Glutamatergic neuron (in vitro differentiated cells): ENCODE data around the gene NCAM1. TPM values are rescaled to one million over a fixed set of nuclear protein-coding genes. Genes with fewer than 3 reads are reported as not detected.

Experiments
- DNase-seq: peaks from one replicate; pipeline ENCODE4 v3.0.0; 2022
- H3K27ac Mint-ChIP-seq: one replicate; pipeline ENCODE4 v1.8.0; 2020; ENCODE audit warnings: mild to moderate bottlenecking, mixed read lengths, inconsistent platforms; ENCODE audit not compliant: unreplicated experiment
- H3K27me3 Mint-ChIP-seq: one replicate; pipeline ENCODE4 v1.8.0; 2020; ENCODE audit warnings: mild to moderate bottlenecking, moderate library complexity, mixed read lengths, inconsistent platforms; ENCODE audit not compliant: unreplicated experiment
- H3K36me3 Mint-ChIP-seq: one replicate; pipeline ENCODE4 v1.8.0; 2020; ENCODE audit warnings: mild to moderate bottlenecking, mixed read lengths, inconsistent platforms; ENCODE audit not compliant: unreplicated experiment
- H3K4me1 Mint-ChIP-seq: one replicate; pipeline ENCODE4 v1.8.0; 2020; ENCODE audit warnings: mild to moderate bottlenecking, low read depth, mixed read lengths, inconsistent platforms; ENCODE audit not compliant: unreplicated experiment
- H3K4me3 Mint-ChIP-seq: one replicate; pipeline ENCODE4 v1.8.0; 2020; ENCODE audit warnings: mild to moderate bottlenecking, mixed read lengths, inconsistent platforms; ENCODE audit not compliant: unreplicated experiment
- H3K9me3 Mint-ChIP-seq: one replicate; pipeline ENCODE4 v1.8.0; 2020; ENCODE audit warnings: mild to moderate bottlenecking, moderate library complexity, mixed read lengths, inconsistent platforms; ENCODE audit not compliant: unreplicated experiment
- total RNA-seq: library from RNA; stranded (reverse); fragmentation: NEBNext Ultra II Directional; extraction: Animal tissue kit (Norgen Biotek cat#: 25700); gene quantifications from one replicate; pipeline ENCODE4 v1.2.1, GENCODE V29; 2021; ENCODE audit not compliant: unreplicated experiment
- TF ChIP-seq, protein P1 (sequence below): fragments of 200-600 bp; sonication (generic); IDR thresholded peaks from one replicate; pipeline ENCODE4 v1.5.0; 2021; ENCODE audit not compliant: partially characterized antibody, unreplicated experiment

The NCAM1 gene
- total RNA-seq, 1 donor from 2014 or later = 819 TPM

DNA sequence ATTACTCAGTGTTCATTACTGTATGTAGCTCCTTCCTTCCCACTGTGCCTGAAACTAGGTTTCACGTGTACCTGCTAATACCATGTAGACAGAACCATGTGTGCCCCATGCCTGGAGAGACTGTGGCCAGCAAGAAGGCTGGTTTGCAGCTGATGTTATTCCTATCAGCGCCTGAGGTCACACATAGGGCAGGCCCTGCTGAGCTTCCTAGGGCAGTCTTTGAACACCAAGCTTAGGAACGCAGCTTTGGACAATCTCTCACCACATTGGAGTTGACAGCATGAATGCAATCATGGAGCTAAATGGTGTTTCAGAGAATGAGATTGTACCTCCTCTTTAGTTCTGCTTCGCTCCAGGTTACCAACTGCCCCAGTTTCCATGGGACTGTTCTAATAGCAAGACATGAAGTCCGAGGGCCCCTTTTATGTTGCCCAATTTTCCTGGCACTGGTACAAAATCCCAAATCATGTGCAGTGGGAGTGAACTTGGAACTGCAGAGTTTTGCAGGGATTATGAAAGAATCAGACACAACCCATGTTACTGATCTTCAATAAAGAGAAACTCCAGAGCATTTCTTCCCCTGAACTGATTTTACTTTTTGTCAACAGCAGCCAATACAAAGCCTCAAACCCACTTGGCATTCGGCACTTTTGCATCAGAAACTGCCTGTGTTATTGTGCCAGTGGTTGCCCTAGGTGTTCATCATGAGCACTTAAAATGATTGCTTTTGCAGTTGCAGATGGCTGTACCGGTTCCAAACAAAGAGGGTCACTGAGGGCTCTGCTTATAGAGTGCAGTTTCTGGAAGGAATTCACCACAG is 199.0 kb downstream of the NCAM1 start:
- Mint-ChIP-seq H3K36me3 (peaks cover 6% of the 10 kb centered on the region), H3K4me3 (no peak overlapping the region), H3K4me1 (peaks cover 40% of the 10 kb centered on the region), H3K27ac (no peak overlapping the region), H3K27me3 (peaks cover 8% of the 10 kb centered on the region), H3K9me3 (peaks cover 12% of the 10 kb centered on the region)
- TF ChIP-seq, protein P1, sequence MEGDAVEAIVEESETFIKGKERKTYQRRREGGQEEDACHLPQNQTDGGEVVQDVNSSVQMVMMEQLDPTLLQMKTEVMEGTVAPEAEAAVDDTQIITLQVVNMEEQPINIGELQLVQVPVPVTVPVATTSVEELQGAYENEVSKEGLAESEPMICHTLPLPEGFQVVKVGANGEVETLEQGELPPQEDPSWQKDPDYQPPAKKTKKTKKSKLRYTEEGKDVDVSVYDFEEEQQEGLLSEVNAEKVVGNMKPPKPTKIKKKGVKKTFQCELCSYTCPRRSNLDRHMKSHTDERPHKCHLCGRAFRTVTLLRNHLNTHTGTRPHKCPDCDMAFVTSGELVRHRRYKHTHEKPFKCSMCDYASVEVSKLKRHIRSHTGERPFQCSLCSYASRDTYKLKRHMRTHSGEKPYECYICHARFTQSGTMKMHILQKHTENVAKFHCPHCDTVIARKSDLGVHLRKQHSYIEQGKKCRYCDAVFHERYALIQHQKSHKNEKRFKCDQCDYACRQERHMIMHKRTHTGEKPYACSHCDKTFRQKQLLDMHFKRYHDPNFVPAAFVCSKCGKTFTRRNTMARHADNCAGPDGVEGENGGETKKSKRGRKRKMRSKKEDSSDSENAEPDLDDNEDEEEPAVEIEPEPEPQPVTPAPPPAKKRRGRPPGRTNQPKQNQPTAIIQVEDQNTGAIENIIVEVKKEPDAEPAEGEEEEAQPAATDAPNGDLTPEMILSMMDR = no peak
- no peak for DNase-seq

DNA sequence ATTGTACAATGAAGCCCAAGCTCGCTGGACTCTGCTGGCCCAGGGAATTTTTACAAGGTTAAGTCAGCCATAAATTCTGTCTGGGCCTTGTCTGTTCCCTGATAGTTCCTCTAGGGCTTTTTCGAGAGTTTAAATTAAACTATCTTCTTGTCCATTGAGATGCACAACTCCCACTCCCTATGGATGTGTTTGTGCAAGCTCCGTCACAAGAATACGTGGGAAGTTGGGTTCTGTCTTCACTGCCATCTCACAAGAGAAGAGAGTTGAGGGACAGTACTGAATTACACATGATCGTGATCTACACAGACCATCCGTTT is 199.5 kb downstream of the NCAM1 start:
- peaks cover 40% of the 10 kb centered on the region for H3K4me1 Mint-ChIP-seq
- peaks cover 8% of the 10 kb centered on the region for H3K27me3 Mint-ChIP-seq
- peak overlapping the region; percentile 72 for H3K27ac Mint-ChIP-seq
- H3K36me3 Mint-ChIP-seq = peaks cover 6% of the 10 kb centered on the region
- H3K4me3 Mint-ChIP-seq = peak overlapping the region; percentile 58
- DNase-seq = no peak
- TF ChIP-seq, protein P1 = no peak
- peaks cover 15% of the 10 kb centered on the region for H3K9me3 Mint-ChIP-seq

DNA sequence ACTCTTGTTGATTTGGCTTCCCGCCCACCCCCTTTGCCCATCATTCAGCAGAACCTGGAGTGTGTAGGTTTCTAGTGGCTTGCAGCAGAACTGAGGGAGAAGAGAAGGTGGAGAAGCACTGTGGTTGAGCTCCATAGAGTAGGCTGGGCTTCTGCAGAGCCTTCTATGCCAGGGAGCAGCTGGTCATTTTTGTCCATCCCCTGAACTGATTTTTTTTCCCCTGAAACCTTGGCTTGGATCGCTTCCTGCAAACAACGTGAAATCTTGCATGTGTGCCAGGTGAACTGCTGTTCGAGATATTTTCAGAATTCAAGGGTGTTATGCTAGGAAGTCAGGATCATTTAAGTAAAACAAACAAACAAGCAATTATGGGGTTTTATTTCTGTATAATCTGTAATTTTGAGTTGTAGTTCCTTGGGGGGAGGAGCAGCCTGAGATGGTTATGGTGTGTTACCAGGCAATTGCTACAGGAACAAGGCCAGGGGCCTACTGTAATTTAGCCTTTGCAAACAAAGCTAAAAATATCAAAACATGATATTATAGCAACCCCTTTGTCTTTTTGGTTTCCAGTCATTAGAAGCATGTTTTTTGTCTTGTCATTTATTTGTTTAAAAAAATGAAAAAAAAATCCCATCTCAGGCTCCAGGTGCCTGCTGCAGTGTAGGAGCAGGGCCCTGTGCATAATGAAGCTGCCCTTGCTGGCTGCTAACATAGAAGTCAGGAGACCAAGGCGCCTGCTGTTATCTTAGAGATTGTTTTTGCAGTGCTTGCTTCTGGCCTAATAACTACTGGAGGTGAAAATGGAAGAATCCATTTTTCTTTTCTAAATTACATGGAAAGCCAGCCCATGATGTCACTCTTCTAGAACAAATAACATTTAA is 200.7 kb downstream of the NCAM1 start:
- Mint-ChIP-seq H3K4me3 (peak overlapping the region; percentile 19), H3K27me3 (peaks cover 7% of the 10 kb centered on the region), H3K9me3 (peaks cover 19% of the 10 kb centered on the region), H3K36me3 (peaks cover 6% of the 10 kb centered on the region), H3K27ac (peak overlapping the region; percentile 83), H3K4me1 (peaks cover 49% of the 10 kb centered on the region)
- DNase-seq = no peak
- TF ChIP-seq, protein P1 = no peak

GRCh38 chr11:113162592-113162962 is 201.4 kb downstream of the NCAM1 start:
- peaks cover 6% of the 10 kb centered on the region for H3K36me3 Mint-ChIP-seq
- DNase-seq = peak; percentile 48
- peaks cover 54% of the 10 kb centered on the region for H3K4me1 Mint-ChIP-seq
- H3K27ac Mint-ChIP-seq = peak overlapping the region; percentile 83
- peak overlapping the region; percentile 51 for H3K4me3 Mint-ChIP-seq
- TF ChIP-seq, protein P1 = peak; percentile 58
- H3K9me3 Mint-ChIP-seq = peaks cover 19% of the 10 kb centered on the region
- peaks cover 8% of the 10 kb centered on the region for H3K27me3 Mint-ChIP-seq
